Measurements from ENCODE around the gene PDCD11.

DNA sequence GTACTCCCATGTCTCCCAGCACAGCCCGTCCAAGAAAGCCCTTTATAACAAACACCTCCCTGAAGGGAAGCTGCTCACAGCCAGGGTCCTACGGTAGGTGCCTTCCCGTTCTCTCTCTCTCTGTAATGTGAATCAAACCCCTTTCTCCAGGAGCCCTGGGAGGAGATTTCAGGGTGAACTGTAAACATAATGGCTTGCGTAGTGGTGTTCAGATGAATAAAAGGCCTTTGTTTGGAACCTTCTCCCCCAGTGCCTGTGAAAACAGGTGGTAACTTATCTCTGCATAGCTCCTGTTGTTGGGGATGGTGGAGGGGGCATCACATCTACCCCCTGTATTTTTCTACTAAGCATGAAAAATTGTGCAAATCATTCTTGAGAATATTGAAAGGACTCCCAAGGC, 43.4 kb downstream of the PDCD11 start:
- TF ChIP-seq, protein P1, sequence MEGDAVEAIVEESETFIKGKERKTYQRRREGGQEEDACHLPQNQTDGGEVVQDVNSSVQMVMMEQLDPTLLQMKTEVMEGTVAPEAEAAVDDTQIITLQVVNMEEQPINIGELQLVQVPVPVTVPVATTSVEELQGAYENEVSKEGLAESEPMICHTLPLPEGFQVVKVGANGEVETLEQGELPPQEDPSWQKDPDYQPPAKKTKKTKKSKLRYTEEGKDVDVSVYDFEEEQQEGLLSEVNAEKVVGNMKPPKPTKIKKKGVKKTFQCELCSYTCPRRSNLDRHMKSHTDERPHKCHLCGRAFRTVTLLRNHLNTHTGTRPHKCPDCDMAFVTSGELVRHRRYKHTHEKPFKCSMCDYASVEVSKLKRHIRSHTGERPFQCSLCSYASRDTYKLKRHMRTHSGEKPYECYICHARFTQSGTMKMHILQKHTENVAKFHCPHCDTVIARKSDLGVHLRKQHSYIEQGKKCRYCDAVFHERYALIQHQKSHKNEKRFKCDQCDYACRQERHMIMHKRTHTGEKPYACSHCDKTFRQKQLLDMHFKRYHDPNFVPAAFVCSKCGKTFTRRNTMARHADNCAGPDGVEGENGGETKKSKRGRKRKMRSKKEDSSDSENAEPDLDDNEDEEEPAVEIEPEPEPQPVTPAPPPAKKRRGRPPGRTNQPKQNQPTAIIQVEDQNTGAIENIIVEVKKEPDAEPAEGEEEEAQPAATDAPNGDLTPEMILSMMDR (IDR thresholded peaks at IDR 0.05; ENCODE audit: insufficient read depth, low read depth, low read length) = no peak
- TF ChIP-seq EZH2 (IDR thresholded peaks at IDR 0.05; ENCODE audit: insufficient read depth, low read length) = no peak

Measured in astrocyte (in vitro differentiated cells and primary cell).